H1 (cell line): Measurements from ENCODE around the gene MGAT5B. TPM values are rescaled to one million over a fixed set of nuclear protein-coding genes. Genes with fewer than 3 reads are reported as not detected.

Source experiments
- CTCF ChIA-PET: fragments of 300-600 bp; sonication (Branson Sonifier 250); formaldehyde crosslinking; loops from one replicate; lab custom pipeline; 2021; ENCODE audit not compliant: partially characterized antibody; lab: Charles Lee
- POLR2A ChIA-PET: fragments of 300-600 bp; sonication (Branson Sonifier 250); formaldehyde crosslinking; loops from one replicate; lab custom pipeline; 2021; ENCODE audit warnings: inconsistent platforms; ENCODE audit not compliant: partially characterized antibody; lab: Charles Lee
- DNase-seq, 2 experiments: peaks; one replicate each; pipeline versions ENCODE4 v3.0.0 to v3.0.0-alpha.2; 2010 to 2022; ENCODE audit warnings: low spot score in 2 of 2, low read depth in 1 of 2, mixed read lengths in 1 of 2
- FAIRE-seq: peaks from 2 replicates; lab custom pipeline; 2011; peaks lifted over from hg19 to GRCh38; lab: Jason Lieb, UNC
- H2AFZ ChIP-seq: 2 replicates; pipeline ENCODE4 v1.8.1; 2012; ENCODE audit warnings: low read length, inconsistent platforms
- H2AK5ac ChIP-seq: 2 replicates; pipeline ENCODE4 v1.6.1; 2013; ENCODE audit warnings: low read depth, low read length
- H2BK120ac ChIP-seq: replicated peaks from 2 replicates; pipeline ENCODE3; 2013; ENCODE audit warnings: low read depth, low read length, inconsistent platforms
- H2BK12ac ChIP-seq: 2 replicates; pipeline ENCODE4 v1.6.1; 2013; ENCODE audit warnings: low read depth, low read length
- H2BK15ac ChIP-seq: 2 replicates; pipeline ENCODE4 v1.6.1; 2013; ENCODE audit warnings: low read length
- H2BK20ac ChIP-seq: 2 replicates; pipeline ENCODE4 v1.6.1; 2013; ENCODE audit warnings: low read length
- H2BK5ac ChIP-seq: 2 replicates; pipeline ENCODE4 v1.6.1; 2013; ENCODE audit warnings: low read depth, low read length
- H3K14ac ChIP-seq: 2 replicates; pipeline ENCODE4 v1.6.1; 2013; ENCODE audit warnings: inconsistent platforms; ENCODE audit not compliant: insufficient read length
- H3K18ac ChIP-seq: 2 replicates; pipeline ENCODE4 v1.6.1; 2013; ENCODE audit warnings: low read length; ENCODE audit errors: extremely low read depth
- H3K23ac ChIP-seq: 2 replicates; pipeline ENCODE4 v1.6.1; 2013; ENCODE audit warnings: inconsistent platforms; ENCODE audit not compliant: insufficient read length
- H3K23me2 ChIP-seq: 2 replicates; pipeline ENCODE4 v1.6.1; 2013; ENCODE audit warnings: low read depth, low read length
- H3K27ac ChIP-seq: 2 replicates; pipeline ENCODE4 v1.6.1; 2011; ENCODE audit warnings: low read depth, low read length, inconsistent platforms
- H3K27me3 ChIP-seq, 4 experiments: replicated peaks in 1 of 4; 1 replicate in 1 of 4; 2 replicates in 3 of 4; pipeline versions ENCODE4 v1.6.1 to v1.8.1; 2011 to 2013; ENCODE audit warnings: low read length in 3 of 4, mild to moderate bottlenecking in 3 of 4, inconsistent platforms in 2 of 4, mixed read lengths in 2 of 4, moderate library complexity in 1 of 4; ENCODE audit not compliant: control insufficient read depth in 3 of 4, insufficient read depth in 3 of 4; ENCODE audit errors: extremely low read depth in 1 of 4
- H3K36me3 ChIP-seq, 4 experiments: 2 replicates each; pipeline versions ENCODE4 v1.6.1 to v1.8.1; 2011 to 2013; ENCODE audit warnings: mild to moderate bottlenecking in 4 of 4, low read length in 3 of 4, moderate library complexity in 2 of 4, control low read depth in 1 of 4, inconsistent platforms in 1 of 4; ENCODE audit not compliant: insufficient read depth in 4 of 4, control insufficient read depth in 2 of 4
- H3K4ac ChIP-seq: replicated peaks from 2 replicates; pipeline ENCODE3; 2013; ENCODE audit warnings: low read length, low read depth, mixed read lengths, inconsistent platforms; ENCODE audit not compliant: insufficient read length
- H3K4me1 ChIP-seq, 4 experiments: replicated peaks in 1 of 4; 1 replicate in 1 of 4; 2 replicates in 3 of 4; pipeline versions ENCODE4 v1.6.1 to v1.8.1; 2011 to 2013; ENCODE audit warnings: low read length in 3 of 4, inconsistent platforms in 2 of 4, mixed read lengths in 1 of 4; ENCODE audit not compliant: insufficient read depth in 4 of 4, control insufficient read depth in 3 of 4
- H3K4me2 ChIP-seq, 2 experiments: 2 replicates each; pipeline versions ENCODE4 v1.6.1 to v1.8.1; 2011 to 2013; ENCODE audit warnings: low read depth in 2 of 2, low read length in 2 of 2, control low read depth in 1 of 2, inconsistent platforms in 1 of 2, mild to moderate bottlenecking in 1 of 2; ENCODE audit not compliant: insufficient read depth in 1 of 2
- H3K4me3 ChIP-seq, 4 experiments: fragments of 200-600, 300-600 bp in 1 of 4; sonication (generic), shearing (Covaris generic), sonication (Bioruptor Twin) in 1 of 4; 2 replicates each; pipeline versions ENCODE4 v1.5.1 to v1.8.1; 2011 to 2016; ENCODE audit warnings: low read length in 4 of 4, low read depth in 3 of 4, control low read depth in 2 of 4, inconsistent platforms in 2 of 4, mild to moderate bottlenecking in 2 of 4, mixed read lengths in 1 of 4, moderate library complexity in 1 of 4; ENCODE audit not compliant: insufficient read depth in 2 of 4; ENCODE audit errors: extremely low read depth in 1 of 4
- H3K56ac ChIP-seq: replicated peaks from 2 replicates; pipeline ENCODE3; 2013; ENCODE audit warnings: low read depth, mild to moderate bottlenecking, mixed read lengths, low read length, inconsistent platforms; ENCODE audit not compliant: insufficient read length
- H3K79me1 ChIP-seq: 2 replicates; pipeline ENCODE4 v1.6.1; 2013; ENCODE audit warnings: low read depth, low read length, control low read depth
- H3K79me2 ChIP-seq, 2 experiments: 2 replicates each; pipeline versions ENCODE4 v1.6.1 to v1.8.1; 2012 to 2013; ENCODE audit warnings: low read length in 2 of 2, mild to moderate bottlenecking in 2 of 2, inconsistent platforms in 1 of 2; ENCODE audit not compliant: insufficient read depth in 2 of 2, control insufficient read depth in 1 of 2
- H3K9ac ChIP-seq, 4 experiments: replicated peaks in 1 of 4; 1 replicate in 1 of 4; 2 replicates in 3 of 4; pipeline versions ENCODE4 v1.6.1 to v1.8.1; 2011 to 2013; ENCODE audit warnings: low read depth in 3 of 4, low read length in 3 of 4, control low read depth in 2 of 4, mild to moderate bottlenecking in 2 of 4, moderate library complexity in 2 of 4, inconsistent platforms in 1 of 4; ENCODE audit errors: extremely low read depth in 1 of 4
- H3K9me3 ChIP-seq, 2 experiments: 2 replicates each; pipeline versions ENCODE4 v1.6.1 to v1.8.1; 2012 to 2013; ENCODE audit warnings: mild to moderate bottlenecking in 2 of 2, moderate library complexity in 2 of 2, control low read depth in 1 of 2, inconsistent platforms in 1 of 2, low read depth in 1 of 2, low read length in 1 of 2, mixed read lengths in 1 of 2; ENCODE audit not compliant: insufficient read depth in 2 of 2
- H4K20me1 ChIP-seq, 2 experiments: replicated peaks in 1 of 2; 2 replicates each; pipeline versions ENCODE3 to v1.8.1; 2011 to 2013; ENCODE audit warnings: inconsistent platforms in 2 of 2, low read length in 2 of 2, mild to moderate bottlenecking in 1 of 2; ENCODE audit not compliant: insufficient read depth in 2 of 2, control insufficient read depth in 1 of 2
- H4K5ac ChIP-seq: 2 replicates; pipeline ENCODE4 v1.6.1; 2013; ENCODE audit warnings: low read length, low read depth, mixed read lengths, inconsistent platforms; ENCODE audit not compliant: insufficient read length
- H4K8ac ChIP-seq: 2 replicates; pipeline ENCODE4 v1.8.0; 2013; ENCODE audit warnings: mild to moderate bottlenecking, moderate library complexity, low read length, inconsistent platforms; ENCODE audit not compliant: insufficient read depth; ENCODE audit errors: extremely low read depth
- H4K91ac ChIP-seq: replicated peaks from 2 replicates; pipeline ENCODE3; 2013; ENCODE audit warnings: low read length, mixed read lengths, inconsistent platforms; ENCODE audit not compliant: insufficient read length
- ATF3 ChIP-seq: IDR thresholded peaks from 2 replicates; pipeline ENCODE4 v1.6.1; 2011; ENCODE audit warnings: low read depth, mild to moderate bottlenecking, low read length; ENCODE audit not compliant: insufficient read depth
- CREB1 ChIP-seq: IDR thresholded peaks from 2 replicates; pipeline ENCODE4 v1.6.1; 2012; ENCODE audit warnings: inconsistent platforms
- E2F6 ChIP-seq: IDR thresholded peaks from 2 replicates; pipeline ENCODE4 v1.6.1; 2012; ENCODE audit warnings: inconsistent platforms
- GABPA ChIP-seq: IDR thresholded peaks from 2 replicates; pipeline ENCODE4 v1.6.1; 2011; ENCODE audit warnings: mild to moderate bottlenecking, low read length, moderate library complexity, borderline replicate concordance; ENCODE audit not compliant: insufficient read depth
- KDM5A ChIP-seq: fragments of 200-600 bp; IDR thresholded peaks from 2 replicates; pipeline ENCODE4 v1.7.1; 2012; ENCODE audit warnings: mild to moderate bottlenecking, low read length, inconsistent platforms, mixed read lengths
- MAX ChIP-seq: IDR thresholded peaks from 2 replicates; pipeline ENCODE4 v1.6.1; 2012; ENCODE audit warnings: inconsistent platforms
- NANOG ChIP-seq: IDR thresholded peaks from 2 replicates; pipeline ENCODE4 v1.6.1; 2011; ENCODE audit warnings: low read length, low read depth, mild to moderate bottlenecking, inconsistent platforms; ENCODE audit not compliant: insufficient read depth, poor library complexity, severe bottlenecking
- PHF8 ChIP-seq: fragments of 200-600 bp; sonication (generic); conservative IDR thresholded peaks from 2 replicates; pipeline ENCODE4 v1.7.1; 2012; ENCODE audit warnings: low read depth, mild to moderate bottlenecking, inconsistent platforms, low read length, moderate library complexity
- SIN3A ChIP-seq, 2 experiments: IDR thresholded peaks in 1 of 2; conservative IDR thresholded peaks in 1 of 2; 2 replicates each; pipeline ENCODE4 v1.6.1; 2011 to 2012; ENCODE audit warnings: low read length in 2 of 2, improper control_type of control experiment in 1 of 2, low read depth in 1 of 2, mild to moderate bottlenecking in 1 of 2
- SIRT6 ChIP-seq: IDR thresholded peaks from one replicate; pipeline ENCODE4 v1.7.1; 2012; ENCODE audit warnings: low read length, inconsistent platforms
- SIX5 ChIP-seq: IDR thresholded peaks from 2 replicates; pipeline ENCODE4 v1.6.1; 2011; ENCODE audit warnings: mild to moderate bottlenecking, low read depth, low read length
- SUZ12 ChIP-seq: fragments of 200-600 bp; sonication (generic); IDR thresholded peaks from 2 replicates; pipeline ENCODE4 v1.6.1; 2012; ENCODE audit warnings: mild to moderate bottlenecking, inconsistent platforms, low read length, moderate library complexity, mixed read lengths
- ZNF274 ChIP-seq: IDR thresholded peaks from 2 replicates; pipeline ENCODE4 v1.7.0; 2012; ENCODE audit warnings: low read length, borderline replicate concordance; ENCODE audit errors: extremely low read depth
- WGBS, 2 experiments: shearing (Covaris generic) in 1 of 2; methylation state at CpG; one replicate each; pipeline versions ENCODE4 v1.1.6 to v1.1.7; 2013 to 2015; ENCODE audit warnings: low lambda C conversion rate in 2 of 2, mixed read lengths in 2 of 2, inconsistent platforms in 1 of 2, low coverage in 1 of 2, missing lambda C conversion rate in 1 of 2; ENCODE audit not compliant: insufficient replicate concordance in 2 of 2, insufficient coverage in 1 of 2, insufficient read length in 1 of 2; ENCODE audit errors: extremely low coverage in 1 of 2, missing lambda C conversion rate in 1 of 2; 5-methylcytosine and 5-hydroxymethylcytosine counted together
- polyA plus RNA-seq, 7 experiments: library from polyadenylated mRNA; depleted of rRNA in 3 of 7; stranded (reverse) in 5 of 7; unstranded in 2 of 7; fragments of >200 nt in 5 of 7; fragments of 200-250 nt in 2 of 7; gene quantifications; 1 replicate in 5 of 7; 2 replicates in 1 of 7; 4 replicates in 1 of 7; pipeline versions ENCODE4 v1.2.1 to v1.2.3, GENCODE V29; 2011 to 2013; ENCODE audit warnings: missing spikeins in 2 of 7, mixed read lengths in 2 of 7
- total RNA-seq: library from RNA; stranded (reverse); fragmentation: NEBNext Ultra II Directional; extraction: Animal tissue kit (Norgen Biotek cat#: 25700); gene quantifications from 2 replicates; pipeline ENCODE4 v1.2.1, GENCODE V29; 2021

MGAT5B gene
- total and polyA plus RNA-seq, 2 of the 8 experiments (the other 6 are each of a cell fraction or from before 2014, with no cell fraction given): 7.9 to 8.2 TPM

GRCh38 chr17:76927982-76928381 is 59.8 kb downstream of the MGAT5B start:
- no peak overlapping the region for H2BK20ac ChIP-seq
- H4K5ac ChIP-seq: no peak overlapping the region
- H2AK5ac ChIP-seq: no peak overlapping the region
- 80% methylated on average over 4 of the region's 4 CpGs; no CpG with 5 or more reads in 1 of the 2 experiments for WGBS, 2 experiments
- H2BK15ac ChIP-seq: no peak overlapping the region
- H3K23me2 ChIP-seq: no peaks in the 10 kb centered on the region
- H3K14ac ChIP-seq: no peak overlapping the region
- no peak overlapping the region for H3K27ac ChIP-seq
- H2BK120ac ChIP-seq: no peak overlapping the region
- ChIA-PET CTCF (interaction anchor here (1.1 to 1.6 kb wide), 3 partner anchors 10 to 39 kb away, joined by 4 to 7 read pairs (median 5); no protein-coding TSS in a partner anchor), POLR2A (no interaction called here)
- no peaks in the 10 kb centered on the region for H3K27me3 ChIP-seq
- H3K79me2 ChIP-seq: no peaks in the 10 kb centered on the region
- no peaks in the 10 kb centered on the region for H3K79me1 ChIP-seq
- H3K9me3 ChIP-seq: 0 out of 4 replicates have a peak, but pooled peaks cover 0 to 3% of the 10 kb centered on the region in 2 experiments
- no peak overlapping the region for H3K4me3 ChIP-seq
- no peak overlapping the region for H3K4me2 ChIP-seq
- H3K18ac ChIP-seq: no peak overlapping the region
- H3K9ac ChIP-seq: no peak overlapping the region
- H4K20me1 ChIP-seq: peaks cover 0 to 5% of the 10 kb centered on the region in 2 experiments
- H4K91ac ChIP-seq: no peak overlapping the region
- H3K4ac ChIP-seq: no peak overlapping the region
- H3K56ac ChIP-seq: no peak overlapping the region
- no peak overlapping the region for H4K8ac ChIP-seq
- peaks cover 0 to 2% (median 0%) of the 10 kb centered on the region in 4 experiments; a peak in 1 of 7 replicates for H3K4me1 ChIP-seq
- H3K23ac ChIP-seq: no peak overlapping the region
- no peak overlapping the region for H2BK5ac ChIP-seq
- no peak overlapping the region for H2BK12ac ChIP-seq
- FAIRE-seq (no peak), DNase-seq (no peak)
- H2AFZ ChIP-seq: no peak overlapping the region
- H3K36me3 ChIP-seq: no peaks in the 10 kb centered on the region
- TF ChIP-seq SIRT6 (no peak), ZNF274 (no peak), ATF3 (no peak), MAX (no peak), CREB1 (no peak), SIX5 (no peak), E2F6 (no peak), NANOG (no peak), GABPA (no peak), SUZ12 (no peak), PHF8 (no peak), KDM5A (no peak), SIN3A (conservative IDR thresholded peaks at IDR 0.05 in 1 of 2, IDR thresholded peaks at IDR 0.05 in 1 of 2; ENCODE audit: low read depth in 1 of 2, low read length in 2 of 2) (no peak)
